NB4 (cell line): Measurements from ENCODE around the gene KLF17.

Experiments used
- CTCF ChIP-seq: IDR thresholded peaks from one replicate; pipeline ENCODE4 v1.5.1; 2012; ENCODE audit warnings: low read depth, low read length
- MAX ChIP-seq: IDR thresholded peaks from 2 replicates; pipeline ENCODE4 v1.6.1; 2011; ENCODE audit warnings: low read depth, low read length
- POLR2A ChIP-seq: IDR thresholded peaks from 2 replicates; pipeline ENCODE4 v1.6.1; 2011; ENCODE audit warnings: mild to moderate bottlenecking; ENCODE audit not compliant: insufficient read length; ENCODE audit errors: extremely low read depth

GRCh38 chr1:44170281-44170823, 51.7 kb downstream of the KLF17 start:
- TF ChIP-seq MAX (no peak), CTCF (no peak), POLR2A (no peak)
